ENCODE measurements around the gene ZNF384.

GRCh38 chr12:6722863-6723262, 33.7 kb upstream of the ZNF384 start:
- no peak for TF ChIP-seq GATA3 (IDR thresholded peaks at IDR 0.05; ENCODE audit: low read depth, low read length)
- no peak for TF ChIP-seq GATA2 (IDR thresholded peaks at IDR 0.05; ENCODE audit: low read depth, low read length)

All from SH-SY5Y (cell line).